ENCODE measurements around the gene HEXIM2. TPM values are rescaled to one million over a fixed set of nuclear protein-coding genes. Genes with fewer than 3 reads are reported as not detected.
A peak's percentile ranks its signal among the peaks of the same experiment; 100 is the strongest.

Gene HEXIM2
- total RNA-seq, 4 donors from 2014 or later, result 2.2 to 10.4 (median 4.4) TPM

DNA sequence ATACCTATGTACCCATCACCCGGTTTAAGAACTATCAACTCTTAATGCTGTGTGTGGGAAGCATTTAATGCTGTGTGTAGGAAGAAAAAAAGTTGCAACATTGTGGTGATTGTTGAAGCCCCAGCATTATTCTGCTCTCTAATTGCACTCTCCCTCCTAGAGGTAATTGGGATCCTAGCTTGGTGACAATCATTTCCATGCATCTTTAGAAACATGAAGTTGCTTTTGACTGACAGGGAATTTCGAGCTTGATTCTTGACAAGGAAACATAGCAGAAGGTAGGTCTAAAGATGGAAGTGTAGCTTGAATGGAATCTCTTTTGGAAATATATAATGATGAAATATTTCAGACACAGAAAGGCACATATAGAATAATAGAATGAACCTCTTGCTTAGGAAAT, 27.3 kb downstream of the HEXIM2 start:
- no peak overlapping the region for H3K27ac ChIP-seq
- H3K9me3 ChIP-seq, result no peaks in the 10 kb centered on the region
- H3K27me3 ChIP-seq, result no peaks in the 10 kb centered on the region
- no peaks in the 10 kb centered on the region for H3K4me1 ChIP-seq
- no peak for TF ChIP-seq POLR2A (IDR thresholded peaks at IDR 0.05)
- no peak for TF ChIP-seq CTCF (IDR thresholded peaks at IDR 0.05)
- TF ChIP-seq EP300 (IDR thresholded peaks at IDR 0.05), result no peak
- TF ChIP-seq POLR2AphosphoS5 (IDR thresholded peaks at IDR 0.05), result no peak
- no peak for DNase-seq (ENCODE audit: low spot score in 2 of 2)
- no peak overlapping the region for H3K4me3 ChIP-seq
- WGBS, result 80% methylated on average over 2 of the region's 2 CpGs
- H3K36me3 ChIP-seq, result no peaks in the 10 kb centered on the region

- no peak overlapping the region for H3K27ac ChIP-seq
- H3K27me3 ChIP-seq, result no peaks in the 10 kb centered on the region
- H3K9me3 ChIP-seq, result no peaks in the 10 kb centered on the region
- no peak for TF ChIP-seq CTCF (IDR thresholded peaks at IDR 0.05)
- no peak for TF ChIP-seq POLR2A (IDR thresholded peaks at IDR 0.05)
- TF ChIP-seq EP300 (IDR thresholded peaks at IDR 0.05), result no peak
- no peak for TF ChIP-seq POLR2AphosphoS5 (IDR thresholded peaks at IDR 0.05)
- H3K4me1 ChIP-seq, result no peaks in the 10 kb centered on the region
- no peak for DNase-seq (ENCODE audit: low spot score in 2 of 2)
- WGBS, result 79% methylated on average over 11 of the region's 11 CpGs
- H3K4me3 ChIP-seq, result no peak overlapping the region
- no peaks in the 10 kb centered on the region for H3K36me3 ChIP-seq
These were observed 29.0 kb downstream of the HEXIM2 start for GRCh38 chr17:45190503-45191255.

GRCh38 chr17:45195424-45195823, 33.7 kb downstream of the HEXIM2 start:
- no peaks in the 10 kb centered on the region for H3K36me3 ChIP-seq
- TF ChIP-seq CTCF (IDR thresholded peaks at IDR 0.05) (no peak), POLR2AphosphoS5 (IDR thresholded peaks at IDR 0.05) (no peak), POLR2A (IDR thresholded peaks at IDR 0.05) (no peak), EP300 (IDR thresholded peaks at IDR 0.05) (no peak)
- no peaks in the 10 kb centered on the region for H3K27me3 ChIP-seq
- no peaks in the 10 kb centered on the region for H3K9me3 ChIP-seq
- peaks cover 13% of the 10 kb centered on the region for H3K4me1 ChIP-seq
- DNase-seq (ENCODE audit: low spot score in 2 of 2), result no peak
- H3K27ac ChIP-seq, result no peak overlapping the region
- H3K4me3 ChIP-seq, result no peak overlapping the region

DNA sequence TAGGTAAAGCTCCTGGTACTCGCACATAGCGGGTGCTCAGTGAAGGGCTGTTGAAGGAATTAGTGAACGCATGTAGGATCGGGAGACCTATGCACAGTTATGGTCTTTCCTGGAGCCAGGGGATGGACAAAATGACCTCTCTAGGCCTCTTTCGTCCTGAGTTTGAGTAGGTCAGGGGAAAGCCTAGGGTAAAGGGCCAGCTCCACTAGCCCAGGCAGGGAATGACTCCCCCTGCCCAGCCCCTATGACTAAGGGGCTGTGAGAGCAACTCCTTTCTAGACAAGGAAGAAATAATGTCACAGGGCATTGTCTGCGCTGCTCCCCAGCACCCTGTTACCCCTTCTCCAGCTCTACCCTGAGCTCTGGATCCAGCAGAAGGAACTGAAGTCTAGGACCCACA, 35.4 kb downstream of the HEXIM2 start:
- WGBS, result 80% methylated on average over 6 of the region's 6 CpGs
- Histone ChIP-seq H3K27me3 (no peaks in the 10 kb centered on the region), H3K36me3 (no peaks in the 10 kb centered on the region), H3K4me3 (no peak overlapping the region), H3K27ac (no peak overlapping the region), H3K9me3 (no peaks in the 10 kb centered on the region), H3K4me1 (peaks cover 24% of the 10 kb centered on the region)
- DNase-seq (ENCODE audit: low spot score in 2 of 2), result no peak
- TF ChIP-seq POLR2AphosphoS5 (IDR thresholded peaks at IDR 0.05) (no peak), EP300 (IDR thresholded peaks at IDR 0.05) (no peak), CTCF (IDR thresholded peaks at IDR 0.05) (no peak), POLR2A (IDR thresholded peaks at IDR 0.05) (no peak)

DNA sequence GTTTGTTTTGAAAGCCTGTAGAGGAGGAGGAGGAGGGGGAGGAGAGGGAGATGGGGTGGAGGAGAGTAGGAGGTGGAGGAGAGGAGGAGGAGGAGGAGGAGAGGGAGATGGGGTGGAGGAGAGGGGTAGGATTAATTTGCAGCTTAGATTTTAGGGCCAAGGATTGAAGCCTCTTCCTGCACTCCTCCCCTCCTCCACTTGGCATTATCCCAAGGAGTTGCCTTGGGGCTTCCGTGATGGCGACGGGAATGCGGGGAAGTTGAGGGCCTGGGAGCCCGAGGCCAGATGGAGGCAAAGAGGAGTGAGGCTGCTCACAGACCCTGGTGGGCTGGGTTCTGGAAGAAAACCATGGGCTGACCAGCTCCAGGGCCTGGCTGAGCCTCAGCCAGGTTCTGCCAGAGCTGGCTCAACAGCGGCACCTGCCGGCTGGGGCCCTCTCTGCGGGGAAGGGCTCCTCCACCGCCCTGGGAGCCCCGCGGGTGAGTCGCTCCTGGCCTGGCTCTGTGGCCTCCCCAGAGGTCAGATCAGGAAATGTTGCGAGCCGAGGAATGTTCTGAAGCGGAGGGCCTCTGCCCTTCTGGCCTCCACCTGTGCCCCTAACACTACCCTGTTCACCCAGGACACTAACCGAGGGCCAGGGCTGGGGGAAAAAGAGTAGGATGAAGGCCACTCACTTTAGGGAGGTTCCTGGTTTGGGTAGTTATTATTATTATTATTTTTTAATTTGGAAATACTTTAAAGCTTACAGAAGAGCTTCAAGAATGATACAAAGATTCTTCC, 36.1 kb downstream of the HEXIM2 start:
- H3K36me3 ChIP-seq, result no peaks in the 10 kb centered on the region
- DNase-seq (ENCODE audit: low spot score in 2 of 2), result peak; percentile 95
- H3K27me3 ChIP-seq, result no peaks in the 10 kb centered on the region
- TF ChIP-seq POLR2AphosphoS5 (IDR thresholded peaks at IDR 0.05), result peak in 2 of 3 donors; percentile 68 to 72
- TF ChIP-seq CTCF (IDR thresholded peaks at IDR 0.05), result peak; percentile 97 to 99
- no peak for TF ChIP-seq EP300 (IDR thresholded peaks at IDR 0.05)
- peaks cover 24% of the 10 kb centered on the region for H3K4me1 ChIP-seq
- H3K4me3 ChIP-seq, result peak overlapping the region; percentile 27
- 5% methylated on average over 16 of the region's 16 CpGs for WGBS
- H3K27ac ChIP-seq, result no peak overlapping the region
- no peaks in the 10 kb centered on the region for H3K9me3 ChIP-seq
